Measurements from ENCODE around the gene SLF1. TPM values are rescaled to one million over a fixed set of nuclear protein-coding genes. Genes with fewer than 3 reads are reported as not detected.

Gene SLF1
- total and polyA plus RNA-seq, 2 experiments from 2014 or later: 36.3 to 43.8 TPM

DNA sequence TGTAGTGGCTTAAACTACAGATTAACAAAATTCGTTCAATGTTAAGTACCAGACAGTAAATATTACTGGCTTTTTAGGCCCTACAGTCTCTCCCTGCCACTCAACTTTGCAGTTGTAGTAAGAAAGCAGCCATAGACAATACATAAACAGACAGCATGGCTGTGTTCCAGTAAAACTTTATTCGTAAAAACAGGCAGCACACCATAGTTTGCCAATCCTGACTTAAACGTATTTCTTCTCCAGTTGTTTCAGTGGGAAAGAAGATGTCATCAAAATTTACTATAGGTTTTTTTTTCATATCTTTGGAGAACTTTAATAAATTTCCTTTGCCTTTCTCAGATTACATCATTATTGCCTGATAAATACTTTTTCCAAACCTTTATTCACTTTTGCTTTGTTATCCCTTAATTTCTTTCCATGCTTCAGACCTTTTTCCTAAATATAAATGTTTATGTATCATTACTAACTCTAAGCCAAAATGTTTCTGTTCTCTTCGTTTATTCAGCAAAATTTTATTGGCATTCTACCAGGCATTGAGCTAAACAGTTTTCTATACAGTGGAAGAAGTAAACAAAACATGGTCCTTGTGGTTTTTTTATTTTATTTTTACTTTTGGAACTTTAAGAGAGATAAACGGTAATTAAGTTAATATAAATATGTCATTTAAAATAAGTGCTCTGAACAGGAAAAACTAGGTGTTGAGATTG, 64.5 kb downstream of the SLF1 start:
- Histone ChIP-seq H3K27ac (ENCODE audit: low read depth) (no peak overlapping the region), H3K36me3 (ENCODE audit: insufficient read depth) (0 out of 2 replicates have a peak, but pooled peaks cover 8% of the 10 kb centered on the region), H3K4me3 (no peak overlapping the region), H2AFZ (no peak overlapping the region), H3F3A (replicated peaks; ENCODE audit: low read depth) (no peaks in the 10 kb centered on the region), H3K27me3 (ENCODE audit: insufficient read depth) (no peaks in the 10 kb centered on the region), H3K9me2 (ENCODE audit: insufficient read depth) (no peaks in the 10 kb centered on the region), H3K79me2 (replicated peaks; ENCODE audit: insufficient read depth) (no peaks in the 10 kb centered on the region), H3K4me2 (no peak overlapping the region), H4K20me1 (replicated peaks; ENCODE audit: insufficient read depth) (no peaks in the 10 kb centered on the region), H3K4me1 (ENCODE audit: insufficient read depth) (no peaks in the 10 kb centered on the region)
- ATAC-seq (no peak), DNase-seq (ENCODE audit: low spot score) (no peak)
- Mint-ChIP-seq H3K36me3 (ENCODE audit: low read depth) (peaks cover 15% of the 10 kb centered on the region; the same call in 2 of the 3 replicates), H3K27ac (no peak overlapping the region), H3K4me3 (no peak overlapping the region), H3K27me3 (ENCODE audit: insufficient read depth, low read depth, poor library complexity) (no peaks in the 10 kb centered on the region), H3K9me3 (no peaks in the 10 kb centered on the region; the same call in 2 of the 3 replicates), H3K4me1 (no peaks in the 10 kb centered on the region)
- TF ChIP-seq ZNF462 (CRISPR knock-in tag; IDR thresholded peaks at IDR 0.05) (no peak), EZH2phosphoT487 (IDR thresholded peaks at IDR 0.05; ENCODE audit: unreplicated experiment) (no peak), STAT1 (IDR thresholded peaks at IDR 0.05; ENCODE audit: unreplicated experiment) (no peak), POLR2AphosphoS5 (IDR thresholded peaks at IDR 0.05; ENCODE audit: low read depth) (no peak), JUNB (IDR thresholded peaks at IDR 0.05; ENCODE audit: unreplicated experiment) (no peak), REST (IDR thresholded peaks at IDR 0.05; ENCODE audit: unreplicated experiment) (no peak), ZNF114 (CRISPR knock-in tag; IDR thresholded peaks at IDR 0.05) (no peak)
- TF ChIP-seq, protein P1, sequence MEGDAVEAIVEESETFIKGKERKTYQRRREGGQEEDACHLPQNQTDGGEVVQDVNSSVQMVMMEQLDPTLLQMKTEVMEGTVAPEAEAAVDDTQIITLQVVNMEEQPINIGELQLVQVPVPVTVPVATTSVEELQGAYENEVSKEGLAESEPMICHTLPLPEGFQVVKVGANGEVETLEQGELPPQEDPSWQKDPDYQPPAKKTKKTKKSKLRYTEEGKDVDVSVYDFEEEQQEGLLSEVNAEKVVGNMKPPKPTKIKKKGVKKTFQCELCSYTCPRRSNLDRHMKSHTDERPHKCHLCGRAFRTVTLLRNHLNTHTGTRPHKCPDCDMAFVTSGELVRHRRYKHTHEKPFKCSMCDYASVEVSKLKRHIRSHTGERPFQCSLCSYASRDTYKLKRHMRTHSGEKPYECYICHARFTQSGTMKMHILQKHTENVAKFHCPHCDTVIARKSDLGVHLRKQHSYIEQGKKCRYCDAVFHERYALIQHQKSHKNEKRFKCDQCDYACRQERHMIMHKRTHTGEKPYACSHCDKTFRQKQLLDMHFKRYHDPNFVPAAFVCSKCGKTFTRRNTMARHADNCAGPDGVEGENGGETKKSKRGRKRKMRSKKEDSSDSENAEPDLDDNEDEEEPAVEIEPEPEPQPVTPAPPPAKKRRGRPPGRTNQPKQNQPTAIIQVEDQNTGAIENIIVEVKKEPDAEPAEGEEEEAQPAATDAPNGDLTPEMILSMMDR (conservative IDR thresholded peaks at IDR 0.05; ENCODE audit: low read depth in 2 of 2): no peak

Data from GM23338 (cell line).